HepG2 (cell line): ENCODE data around the gene FBXL12. TPM values are rescaled to one million over a fixed set of nuclear protein-coding genes. Genes with fewer than 3 reads are reported as not detected.
A peak's percentile ranks its signal among the peaks of the same experiment; 100 is the strongest.

Source experiments
- TEAD2 ChIP-seq: sonication (generic); formaldehyde crosslinking; IDR thresholded peaks from 2 replicates; pipeline ENCODE4 v1.9.0; 2021; ENCODE audit warnings: missing genetic modification reagents
- ZBTB4 ChIP-seq: sonication (generic); formaldehyde crosslinking; IDR thresholded peaks from 2 replicates; pipeline ENCODE4 v1.4.0; 2020; ENCODE audit warnings: missing genetic modification reagents, mild to moderate bottlenecking, borderline replicate concordance
- ZNF180 ChIP-seq: sonication (generic); formaldehyde crosslinking; IDR thresholded peaks from 2 replicates; pipeline ENCODE4 v1.4.0; 2020; ENCODE audit warnings: low read depth, missing genetic modification reagents, borderline replicate concordance
- ZNF687 ChIP-seq: sonication (generic); formaldehyde crosslinking; IDR thresholded peaks from 2 replicates; pipeline ENCODE4 v1.5.1; 2020; ENCODE audit warnings: mild to moderate bottlenecking, missing genetic modification reagents, moderate library complexity
- ZNF749 ChIP-seq: sonication (generic); formaldehyde crosslinking; IDR thresholded peaks from 2 replicates; pipeline ENCODE4 v1.8.0; 2022; ENCODE audit warnings: mild to moderate bottlenecking, missing genetic modification reagents, moderate library complexity, borderline replicate concordance
- polyA plus RNA-seq, 8 experiments: library from polyadenylated mRNA; depleted of rRNA in 3 of 8; stranded (reverse) in 7 of 8; unstranded in 1 of 8; fragments of >200 nt; fragmentation: Illumina TruSeq in 4 of 8; extraction: Trizol in 4 of 8; gene quantifications; 2 replicates each; pipeline versions ENCODE4 v1.2.1 to v1.2.3, GENCODE V29; 2011 to 2016; ENCODE audit warnings: low read depth in 4 of 8, missing spikeins in 1 of 8, mixed read lengths in 1 of 8; ENCODE audit not compliant: insufficient read depth in 1 of 8
- total RNA-seq, 5 experiments: library from RNA; depleted of rRNA; stranded (reverse); fragments of >200 nt; fragmentation: Illumina TruSeq; extraction: Trizol; gene quantifications; 2 replicates each; pipeline ENCODE4 v1.2.3, GENCODE V29; 2016; ENCODE audit warnings: low read depth in 1 of 5

The FBXL12 gene
- total and polyA plus RNA-seq, 2 of the 13 experiments (the other 11 are each of a cell fraction or from before 2014, with no cell fraction given), result 20.4 to 23.1 TPM

- TF ChIP-seq ZNF687 (CRISPR knock-in tag) (peak; percentile 75), ZBTB4 (CRISPR knock-in tag) (peak; percentile 84; the same call in 1 of the 2 replicates), TEAD2 (CRISPR knock-in tag) (no peak), ZNF749 (CRISPR knock-in tag) (no peak), ZNF180 (CRISPR knock-in tag) (no peak)
- TF ChIP-seq, all 625 proteins: peak for 14
These were observed 26.4 kb downstream of the FBXL12 start (continued) for GRCh38 chr19:9792206-9793070.
